LNCaP clone FGC (cell line): ENCODE measurements around the gene SLC7A14.

Source experiments
- DNase-seq: peaks from one replicate; pipeline ENCODE4 v3.0.0-alpha.2; 2011; ENCODE audit warnings: low read depth
- H3K4me3 ChIP-seq: 2 replicates; pipeline ENCODE4 v1.5.1; 2011; ENCODE audit warnings: mild to moderate bottlenecking, low read depth, low read length, control low read depth
- CTCF ChIP-seq: IDR thresholded peaks from 2 replicates; pipeline ENCODE4 v1.5.1; 2012; ENCODE audit warnings: mild to moderate bottlenecking; ENCODE audit not compliant: control insufficient read depth, insufficient read depth; ENCODE audit errors: extremely low read depth

Gene SLC7A14

GRCh38 chr3:170599091-170599490, 13.2 kb upstream of the SLC7A14 start:
- H3K4me3 ChIP-seq = no peak overlapping the region
- no peak for DNase-seq
- no peak for TF ChIP-seq CTCF

- TF ChIP-seq CTCF = no peak
- no peak overlapping the region for H3K4me3 ChIP-seq
- DNase-seq = no peak
Observed at GRCh38 chr3:170598091-170598502, 12.2 kb upstream of the SLC7A14 start.

GRCh38 chr3:170594528-170594927, 8.7 kb upstream of the SLC7A14 start:
- DNase-seq = no peak
- H3K4me3 ChIP-seq = no peak overlapping the region
- no peak for TF ChIP-seq CTCF

- TF ChIP-seq CTCF = no peak
- DNase-seq = no peak
- H3K4me3 ChIP-seq = no peak overlapping the region
Observed at GRCh38 chr3:170593634-170594033, 7.8 kb upstream of the SLC7A14 start.

GRCh38 chr3:170589113-170589512, 3.2 kb upstream of the SLC7A14 start:
- no peak overlapping the region for H3K4me3 ChIP-seq
- DNase-seq = no peak
- no peak for TF ChIP-seq CTCF

GRCh38 chr3:170585008-170585936, 603 bp downstream of the SLC7A14 start:
- no peak for TF ChIP-seq CTCF
- no peak overlapping the region for H3K4me3 ChIP-seq
- DNase-seq = no peak
